ENCODE results near the gene ERN1. TPM values are rescaled to one million over a fixed set of nuclear protein-coding genes. Genes with fewer than 3 reads are reported as not detected.

The ERN1 gene
- total RNA-seq, 1 experiment from 2014 or later: 8.0 TPM

GRCh38 chr17:64113006-64113405, 16.9 kb downstream of the ERN1 start:
- no peak for DNase-seq (ENCODE audit: low spot score)
- POLR2A ChIA-PET (ENCODE audit: low non-redundant PET): no interaction called here
- TF ChIP-seq EZH2 (IDR thresholded peaks at IDR 0.05; ENCODE audit: borderline replicate concordance, low read depth, low read length, poor library complexity, severe bottlenecking) (no peak), CTCF (conservative IDR thresholded peaks at IDR 0.05; ENCODE audit: low read depth, low read length) (no peak)
- Histone ChIP-seq H3K27ac (ENCODE audit: low read depth, low read length, poor library complexity, severe bottlenecking) (no peak overlapping the region), H3K9me3 (ENCODE audit: low read depth, low read length, poor library complexity, severe bottlenecking) (no peaks in the 10 kb centered on the region), H3K27me3 (replicated peaks; ENCODE audit: insufficient read depth, low read depth, low read length, poor library complexity) (no peaks in the 10 kb centered on the region), H3K4me3 (ENCODE audit: low read depth, low read length, poor library complexity, severe bottlenecking) (no peak overlapping the region), H3K36me3 (ENCODE audit: insufficient read depth, low read length, poor library complexity, severe bottlenecking) (no peaks in the 10 kb centered on the region), H3K4me1 (ENCODE audit: insufficient read depth, low read length, poor library complexity, severe bottlenecking) (peaks cover 5% of the 10 kb centered on the region)
- BruUV-seq (replicated peaks): no TSS peak
- CTCF ChIA-PET: no interaction called here
- intact Hi-C loops (cut with micrococcal nuclease; ENCODE audit: unreplicated experiment): no loop called here

GRCh38 chr17:64111831-64112230, 18.1 kb downstream of the ERN1 start:
- H3K4me3 ChIP-seq (ENCODE audit: low read depth, low read length, poor library complexity, severe bottlenecking): no peak overlapping the region
- DNase-seq (ENCODE audit: low spot score): no peak
- no peaks in the 10 kb centered on the region for H3K27me3 ChIP-seq (replicated peaks; ENCODE audit: insufficient read depth, low read depth, low read length, poor library complexity)
- TF ChIP-seq EZH2 (IDR thresholded peaks at IDR 0.05; ENCODE audit: borderline replicate concordance, low read depth, low read length, poor library complexity, severe bottlenecking) (no peak), CTCF (conservative IDR thresholded peaks at IDR 0.05; ENCODE audit: low read depth, low read length) (no peak)
- intact Hi-C loops (cut with micrococcal nuclease; ENCODE audit: unreplicated experiment): no loop called here
- ChIA-PET CTCF (no interaction called here), POLR2A (ENCODE audit: low non-redundant PET) (no interaction called here)
- no peaks in the 10 kb centered on the region for H3K36me3 ChIP-seq (ENCODE audit: insufficient read depth, low read length, poor library complexity, severe bottlenecking)
- BruUV-seq (replicated peaks): no TSS peak
- no peaks in the 10 kb centered on the region for H3K4me1 ChIP-seq (ENCODE audit: insufficient read depth, low read length, poor library complexity, severe bottlenecking)
- no peaks in the 10 kb centered on the region for H3K9me3 ChIP-seq (ENCODE audit: low read depth, low read length, poor library complexity, severe bottlenecking)
- H3K27ac ChIP-seq (ENCODE audit: low read depth, low read length, poor library complexity, severe bottlenecking): no peak overlapping the region

GRCh38 chr17:64110379-64111152, 19.4 kb downstream of the ERN1 start:
- BruUV-seq (replicated peaks): no TSS peak
- Histone ChIP-seq H3K4me1 (ENCODE audit: insufficient read depth, low read length, poor library complexity, severe bottlenecking) (no peaks in the 10 kb centered on the region), H3K36me3 (ENCODE audit: insufficient read depth, low read length, poor library complexity, severe bottlenecking) (no peaks in the 10 kb centered on the region), H3K27me3 (replicated peaks; ENCODE audit: insufficient read depth, low read depth, low read length, poor library complexity) (no peaks in the 10 kb centered on the region), H3K27ac (ENCODE audit: low read depth, low read length, poor library complexity, severe bottlenecking) (no peak overlapping the region), H3K9me3 (ENCODE audit: low read depth, low read length, poor library complexity, severe bottlenecking) (no peaks in the 10 kb centered on the region), H3K4me3 (ENCODE audit: low read depth, low read length, poor library complexity, severe bottlenecking) (no peak overlapping the region)
- intact Hi-C loops (cut with micrococcal nuclease; ENCODE audit: unreplicated experiment): no loop called here
- no peak for DNase-seq (ENCODE audit: low spot score)
- POLR2A ChIA-PET (ENCODE audit: low non-redundant PET): no interaction called here
- TF ChIP-seq CTCF (conservative IDR thresholded peaks at IDR 0.05; ENCODE audit: low read depth, low read length) (no peak), EZH2 (IDR thresholded peaks at IDR 0.05; ENCODE audit: borderline replicate concordance, low read depth, low read length, poor library complexity, severe bottlenecking) (no peak)
- CTCF ChIA-PET: no interaction called here
